Astrocyte (in vitro differentiated cells and primary cell): Measurements from ENCODE around the gene SEMA3A. TPM values are rescaled to one million over a fixed set of nuclear protein-coding genes. Genes with fewer than 3 reads are reported as not detected.

Experiments
- DNase-seq: peaks from one replicate; pipeline ENCODE4 v3.0.0-alpha.2; 2010; ENCODE audit warnings: low read depth
- FAIRE-seq: peaks from 2 replicates; lab custom pipeline; 2011; peaks lifted over from hg19 to GRCh38; lab: Jason Lieb, UNC
- H2AFZ ChIP-seq: 2 replicates; pipeline ENCODE4 v1.6.0; 2012; ENCODE audit warnings: low read depth, low read length, inconsistent platforms
- H3K27ac ChIP-seq: 2 replicates; pipeline ENCODE4 v1.5.1; 2011; ENCODE audit warnings: low read depth, low read length, inconsistent platforms
- H3K27me3 ChIP-seq: 2 replicates; pipeline ENCODE4 v1.6.0; 2011; ENCODE audit warnings: low read length, inconsistent platforms; ENCODE audit not compliant: insufficient read depth
- H3K36me3 ChIP-seq: 2 replicates; pipeline ENCODE4 v1.5.1; 2011; ENCODE audit warnings: low read length, inconsistent platforms; ENCODE audit not compliant: insufficient read depth
- H3K4me1 ChIP-seq: 2 replicates; pipeline ENCODE4 v1.5.1; 2011; ENCODE audit warnings: low read length, inconsistent platforms; ENCODE audit not compliant: insufficient read depth
- H3K4me2 ChIP-seq: 2 replicates; pipeline ENCODE4 v1.6.0; 2012; ENCODE audit warnings: low read length, inconsistent platforms
- H3K4me3 ChIP-seq: 2 replicates; pipeline ENCODE4 v1.5.1; 2011; ENCODE audit warnings: low read depth, mild to moderate bottlenecking, low read length, inconsistent platforms; ENCODE audit not compliant: insufficient read depth
- H3K79me2 ChIP-seq: 2 replicates; pipeline ENCODE4 v1.6.0; 2012; ENCODE audit warnings: mild to moderate bottlenecking, low read length, inconsistent platforms; ENCODE audit not compliant: insufficient read depth
- H3K9ac ChIP-seq: 2 replicates; pipeline ENCODE4 v1.6.0; 2012; ENCODE audit warnings: mild to moderate bottlenecking, low read length, inconsistent platforms
- H3K9me3 ChIP-seq: 2 replicates; pipeline ENCODE4 v1.5.1; 2012; ENCODE audit warnings: low read depth, mild to moderate bottlenecking, low read length, inconsistent platforms; ENCODE audit not compliant: insufficient read depth
- H4K20me1 ChIP-seq: 2 replicates; pipeline ENCODE4 v1.6.0; 2012; ENCODE audit warnings: low read length, inconsistent platforms; ENCODE audit not compliant: insufficient read depth
- H3K27ac Mint-ChIP-seq: one replicate; pipeline ENCODE4 v1.8.0; 2021; ENCODE audit warnings: mild to moderate bottlenecking, mixed read lengths; ENCODE audit not compliant: unreplicated experiment
- H3K27me3 Mint-ChIP-seq: one replicate; pipeline ENCODE4 v1.8.0; 2021; ENCODE audit warnings: low read depth, mixed read lengths; ENCODE audit not compliant: unreplicated experiment
- H3K36me3 Mint-ChIP-seq: one replicate; pipeline ENCODE4 v1.8.0; 2021; ENCODE audit warnings: low read depth, mixed read lengths; ENCODE audit not compliant: unreplicated experiment
- H3K4me1 Mint-ChIP-seq: one replicate; pipeline ENCODE4 v1.8.0; 2021; ENCODE audit warnings: low read depth, mixed read lengths; ENCODE audit not compliant: unreplicated experiment
- H3K4me3 Mint-ChIP-seq: one replicate; pipeline ENCODE4 v1.8.0; 2021; ENCODE audit warnings: mild to moderate bottlenecking, moderate library complexity, mixed read lengths; ENCODE audit not compliant: unreplicated experiment
- H3K9me3 Mint-ChIP-seq: one replicate; pipeline ENCODE4 v1.8.0; 2021; ENCODE audit warnings: mild to moderate bottlenecking, mixed read lengths; ENCODE audit not compliant: unreplicated experiment
- EZH2 ChIP-seq: IDR thresholded peaks from 2 replicates; pipeline ENCODE4 v1.6.1; 2012; ENCODE audit warnings: mild to moderate bottlenecking, low read length, inconsistent platforms; ENCODE audit not compliant: insufficient read depth
- total RNA-seq: library from RNA; stranded (reverse); gene quantifications from 2 replicates; pipeline ENCODE4 v1.2.1, GENCODE V29; 2021
- TF ChIP-seq, protein P1 (sequence below): IDR thresholded peaks from 2 replicates; pipeline ENCODE4 v1.5.1; 2011; ENCODE audit warnings: low read depth, mild to moderate bottlenecking, inconsistent platforms, low read length, moderate library complexity; ENCODE audit not compliant: insufficient read depth

Gene SEMA3A
- total RNA-seq, 1 donor from 2014 or later: 31.3 TPM

DNA sequence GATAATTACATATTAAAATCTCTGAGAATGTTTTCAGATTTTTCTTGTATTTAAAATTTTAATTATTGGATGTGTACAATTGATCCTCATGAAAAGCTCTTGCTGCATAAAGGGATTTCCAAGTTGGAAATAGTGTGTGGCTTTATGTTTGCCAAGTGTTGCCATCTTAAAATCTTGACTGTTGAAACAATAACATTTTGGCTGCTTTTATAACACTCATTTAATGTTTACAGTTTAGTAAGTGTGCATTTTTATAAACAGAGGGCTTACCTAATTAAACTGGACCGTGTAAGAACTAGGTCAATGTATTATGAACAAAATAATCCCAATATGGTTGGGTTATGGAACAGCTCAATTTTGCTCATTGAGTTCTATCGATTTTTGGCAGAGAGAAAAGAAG, 23.9 kb downstream of the SEMA3A start:
- Histone ChIP-seq H3K4me3 (no peak overlapping the region), H3K4me1 (no peaks in the 10 kb centered on the region), H3K9ac (no peak overlapping the region), H3K27me3 (no peaks in the 10 kb centered on the region), H2AFZ (no peak overlapping the region), H3K79me2 (peaks cover 4% of the 10 kb centered on the region), H4K20me1 (no peaks in the 10 kb centered on the region), H3K36me3 (no peaks in the 10 kb centered on the region), H3K27ac (no peak overlapping the region), H3K9me3 (peaks cover 7% of the 10 kb centered on the region), H3K4me2 (no peak overlapping the region)
- no peak for TF ChIP-seq EZH2
- TF ChIP-seq, protein P1, sequence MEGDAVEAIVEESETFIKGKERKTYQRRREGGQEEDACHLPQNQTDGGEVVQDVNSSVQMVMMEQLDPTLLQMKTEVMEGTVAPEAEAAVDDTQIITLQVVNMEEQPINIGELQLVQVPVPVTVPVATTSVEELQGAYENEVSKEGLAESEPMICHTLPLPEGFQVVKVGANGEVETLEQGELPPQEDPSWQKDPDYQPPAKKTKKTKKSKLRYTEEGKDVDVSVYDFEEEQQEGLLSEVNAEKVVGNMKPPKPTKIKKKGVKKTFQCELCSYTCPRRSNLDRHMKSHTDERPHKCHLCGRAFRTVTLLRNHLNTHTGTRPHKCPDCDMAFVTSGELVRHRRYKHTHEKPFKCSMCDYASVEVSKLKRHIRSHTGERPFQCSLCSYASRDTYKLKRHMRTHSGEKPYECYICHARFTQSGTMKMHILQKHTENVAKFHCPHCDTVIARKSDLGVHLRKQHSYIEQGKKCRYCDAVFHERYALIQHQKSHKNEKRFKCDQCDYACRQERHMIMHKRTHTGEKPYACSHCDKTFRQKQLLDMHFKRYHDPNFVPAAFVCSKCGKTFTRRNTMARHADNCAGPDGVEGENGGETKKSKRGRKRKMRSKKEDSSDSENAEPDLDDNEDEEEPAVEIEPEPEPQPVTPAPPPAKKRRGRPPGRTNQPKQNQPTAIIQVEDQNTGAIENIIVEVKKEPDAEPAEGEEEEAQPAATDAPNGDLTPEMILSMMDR: no peak
- FAIRE-seq (no peak), DNase-seq (no peak)
- H3K27ac Mint-ChIP-seq: no peak overlapping the region
- peaks cover 9% of the 10 kb centered on the region for H3K36me3 Mint-ChIP-seq
- H3K4me1 Mint-ChIP-seq: no peaks in the 10 kb centered on the region
- no peak overlapping the region for H3K4me3 Mint-ChIP-seq
- no peaks in the 10 kb centered on the region for H3K27me3 Mint-ChIP-seq
- peaks cover 7% of the 10 kb centered on the region for H3K9me3 Mint-ChIP-seq

DNA sequence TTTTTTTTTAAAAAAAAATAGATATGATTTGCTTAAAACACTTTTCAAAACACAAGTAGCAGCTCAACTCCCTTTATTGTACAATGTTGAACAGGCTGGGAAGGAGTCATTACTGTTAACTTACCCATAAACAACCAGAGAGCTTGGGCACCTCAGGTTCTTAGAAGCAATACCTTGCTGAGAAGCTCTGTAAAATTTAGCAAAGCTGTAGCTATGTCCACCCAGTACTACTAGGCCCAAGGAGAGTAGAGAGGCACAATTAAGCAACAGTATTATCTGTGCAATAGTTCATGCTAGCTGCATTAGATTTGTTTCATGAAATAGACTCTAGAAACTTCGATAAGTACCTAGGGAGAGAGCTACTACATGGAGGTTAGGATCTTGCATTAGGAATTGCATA, 32.0 kb downstream of the SEMA3A start:
- H3K27me3 ChIP-seq: no peaks in the 10 kb centered on the region
- peaks cover 6% of the 10 kb centered on the region for H3K79me2 ChIP-seq
- no peak overlapping the region for H2AFZ ChIP-seq
- DNase-seq: no peak
- H3K27ac ChIP-seq: no peak overlapping the region
- H4K20me1 ChIP-seq: no peaks in the 10 kb centered on the region
- H3K4me2 ChIP-seq: no peak overlapping the region
- no peaks in the 10 kb centered on the region for H3K36me3 ChIP-seq
- no peaks in the 10 kb centered on the region for H3K4me1 ChIP-seq
- TF ChIP-seq, protein P1: no peak
- TF ChIP-seq EZH2: no peak
- Mint-ChIP-seq H3K4me3 (no peak overlapping the region), H3K4me1 (peaks cover under 1% of the 10 kb centered on the region), H3K9me3 (peaks cover 2% of the 10 kb centered on the region), H3K27me3 (no peaks in the 10 kb centered on the region), H3K36me3 (no peaks in the 10 kb centered on the region), H3K27ac (no peak overlapping the region)
- no peak overlapping the region for H3K9ac ChIP-seq
- FAIRE-seq: no peak
- no peak overlapping the region for H3K4me3 ChIP-seq
- H3K9me3 ChIP-seq: no peaks in the 10 kb centered on the region

DNA sequence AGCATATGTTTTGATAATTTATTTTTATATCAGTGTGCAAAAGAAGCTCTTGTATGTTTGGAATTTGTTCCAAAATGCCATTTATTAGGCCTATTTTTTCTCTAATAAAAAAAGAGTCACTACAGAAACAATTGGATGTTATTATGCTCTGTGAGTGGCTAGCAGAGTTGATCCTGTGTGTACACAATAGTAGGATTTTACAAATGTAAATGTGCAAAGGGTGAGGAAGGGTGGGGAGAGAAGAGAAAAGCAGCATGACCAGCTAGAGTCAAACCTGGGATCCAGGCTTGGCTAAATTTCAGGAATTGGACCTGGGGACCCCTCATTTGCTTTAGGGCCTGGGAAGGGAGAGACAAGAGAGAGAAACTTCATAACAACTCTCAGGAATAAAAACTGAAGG, 32.5 kb downstream of the SEMA3A start:
- Histone ChIP-seq H3K4me1 (peaks cover 3% of the 10 kb centered on the region), H3K9ac (no peak overlapping the region), H3K79me2 (peaks cover 6% of the 10 kb centered on the region), H2AFZ (no peak overlapping the region), H3K4me3 (no peak overlapping the region), H3K9me3 (no peaks in the 10 kb centered on the region), H3K27me3 (no peaks in the 10 kb centered on the region), H4K20me1 (no peaks in the 10 kb centered on the region), H3K4me2 (no peak overlapping the region), H3K27ac (no peak overlapping the region), H3K36me3 (no peaks in the 10 kb centered on the region)
- Mint-ChIP-seq H3K27me3 (no peaks in the 10 kb centered on the region), H3K4me3 (no peak overlapping the region), H3K9me3 (peaks cover 2% of the 10 kb centered on the region), H3K27ac (no peak overlapping the region), H3K4me1 (peaks cover 5% of the 10 kb centered on the region), H3K36me3 (no peaks in the 10 kb centered on the region)
- no peak for DNase-seq
- TF ChIP-seq, protein P1: no peak
- TF ChIP-seq EZH2: no peak
- FAIRE-seq: no peak
